ENCODE measurements around the gene ZNF804A.

GRCh38 chr2:184685999-184686841 is 87.9 kb downstream of the ZNF804A start:
- TF ChIP-seq CTCF (IDR thresholded peaks at IDR 0.05; ENCODE audit: low read depth, low read length, missing input control) = no peak
- no peak for TF ChIP-seq EGR1 (IDR thresholded peaks at IDR 0.05; ENCODE audit: low read depth in 2 of 2)
- TF ChIP-seq, protein P1, sequence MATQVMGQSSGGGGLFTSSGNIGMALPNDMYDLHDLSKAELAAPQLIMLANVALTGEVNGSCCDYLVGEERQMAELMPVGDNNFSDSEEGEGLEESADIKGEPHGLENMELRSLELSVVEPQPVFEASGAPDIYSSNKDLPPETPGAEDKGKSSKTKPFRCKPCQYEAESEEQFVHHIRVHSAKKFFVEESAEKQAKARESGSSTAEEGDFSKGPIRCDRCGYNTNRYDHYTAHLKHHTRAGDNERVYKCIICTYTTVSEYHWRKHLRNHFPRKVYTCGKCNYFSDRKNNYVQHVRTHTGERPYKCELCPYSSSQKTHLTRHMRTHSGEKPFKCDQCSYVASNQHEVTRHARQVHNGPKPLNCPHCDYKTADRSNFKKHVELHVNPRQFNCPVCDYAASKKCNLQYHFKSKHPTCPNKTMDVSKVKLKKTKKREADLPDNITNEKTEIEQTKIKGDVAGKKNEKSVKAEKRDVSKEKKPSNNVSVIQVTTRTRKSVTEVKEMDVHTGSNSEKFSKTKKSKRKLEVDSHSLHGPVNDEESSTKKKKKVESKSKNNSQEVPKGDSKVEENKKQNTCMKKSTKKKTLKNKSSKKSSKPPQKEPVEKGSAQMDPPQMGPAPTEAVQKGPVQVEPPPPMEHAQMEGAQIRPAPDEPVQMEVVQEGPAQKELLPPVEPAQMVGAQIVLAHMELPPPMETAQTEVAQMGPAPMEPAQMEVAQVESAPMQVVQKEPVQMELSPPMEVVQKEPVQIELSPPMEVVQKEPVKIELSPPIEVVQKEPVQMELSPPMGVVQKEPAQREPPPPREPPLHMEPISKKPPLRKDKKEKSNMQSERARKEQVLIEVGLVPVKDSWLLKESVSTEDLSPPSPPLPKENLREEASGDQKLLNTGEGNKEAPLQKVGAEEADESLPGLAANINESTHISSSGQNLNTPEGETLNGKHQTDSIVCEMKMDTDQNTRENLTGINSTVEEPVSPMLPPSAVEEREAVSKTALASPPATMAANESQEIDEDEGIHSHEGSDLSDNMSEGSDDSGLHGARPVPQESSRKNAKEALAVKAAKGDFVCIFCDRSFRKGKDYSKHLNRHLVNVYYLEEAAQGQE (IDR thresholded peaks at IDR 0.05) = no peak
- TF ChIP-seq FOXA1 (IDR thresholded peaks at IDR 0.05) = no peak
- TF ChIP-seq TAF1 (conservative IDR thresholded peaks at IDR 0.05) = no peak
- TF ChIP-seq RAD21 (IDR thresholded peaks at IDR 0.05) = no peak
- no peak for TF ChIP-seq YY1 (IDR thresholded peaks at IDR 0.05)
- no peak for TF ChIP-seq MAX (IDR thresholded peaks at IDR 0.05)
- TF ChIP-seq JUND (IDR thresholded peaks at IDR 0.05) = no peak
- TF ChIP-seq ZBTB33 (IDR thresholded peaks at IDR 0.05) = no peak
- TF ChIP-seq GABPA (IDR thresholded peaks at IDR 0.05 in 1 of 2, conservative IDR thresholded peaks at IDR 0.05 in 1 of 2) = no peak
- no peak for TF ChIP-seq HNF4G (IDR thresholded peaks at IDR 0.05)

Data from liver (tissue), 3 donors.